Astrocyte of the spinal cord (primary cell): Measurements from ENCODE around the gene PRND.
"Not testable (repeated sequence)": the region's sequence is repeated elsewhere in the genome, so short reads cannot be mapped to it uniquely, and the experiment has no call there.

Experiments used
- DNase-seq: peaks from one replicate; pipeline ENCODE4 v3.0.0; 2011; ENCODE audit warnings: low read depth, low spot score
- H3K4me3 ChIP-seq: 2 replicates; pipeline ENCODE4 v1.5.1; 2011; ENCODE audit warnings: low read depth, mild to moderate bottlenecking, low read length, moderate library complexity
- CTCF ChIP-seq: IDR thresholded peaks from 2 replicates; pipeline ENCODE4 v1.5.1; 2012; ENCODE audit warnings: low read depth, mild to moderate bottlenecking, low read length, inconsistent platforms
- in situ Hi-C: cut with HindIII; loops from 2 replicates; pipeline ENCODE4 v1.10.0; 2017; ENCODE audit warnings: low sequenced_read_pairs

The PRND gene

GRCh38 chr20:4720977-4721349, 746 bp upstream of the PRND start:
- no peak overlapping the region for H3K4me3 ChIP-seq
- in situ Hi-C loops: no loop called here
- DNase-seq: no peak
- TF ChIP-seq CTCF: no peak

DNA sequence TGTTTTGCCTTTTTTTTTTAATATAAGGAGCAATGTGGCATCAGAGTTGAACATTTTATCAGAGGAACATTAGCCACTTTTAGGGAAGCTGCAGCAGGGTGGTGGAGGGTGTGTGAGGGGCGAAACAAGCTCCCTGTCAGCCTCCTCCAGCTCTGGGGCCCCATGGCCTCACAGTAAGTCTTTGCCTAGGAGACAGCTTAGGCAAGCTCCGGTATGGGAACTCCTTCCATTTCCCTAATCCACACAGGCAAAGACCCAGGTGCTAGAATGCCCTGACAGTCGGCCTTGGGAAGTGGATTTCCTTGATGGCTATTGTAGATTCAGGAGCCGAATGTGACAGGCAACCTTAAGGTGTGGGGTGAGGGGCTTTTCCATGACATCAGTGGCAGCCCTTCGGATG, 862 bp downstream of the PRND start:
- no peak for TF ChIP-seq CTCF
- no peak overlapping the region for H3K4me3 ChIP-seq
- in situ Hi-C loops: no loop called here
- no peak for DNase-seq

DNA sequence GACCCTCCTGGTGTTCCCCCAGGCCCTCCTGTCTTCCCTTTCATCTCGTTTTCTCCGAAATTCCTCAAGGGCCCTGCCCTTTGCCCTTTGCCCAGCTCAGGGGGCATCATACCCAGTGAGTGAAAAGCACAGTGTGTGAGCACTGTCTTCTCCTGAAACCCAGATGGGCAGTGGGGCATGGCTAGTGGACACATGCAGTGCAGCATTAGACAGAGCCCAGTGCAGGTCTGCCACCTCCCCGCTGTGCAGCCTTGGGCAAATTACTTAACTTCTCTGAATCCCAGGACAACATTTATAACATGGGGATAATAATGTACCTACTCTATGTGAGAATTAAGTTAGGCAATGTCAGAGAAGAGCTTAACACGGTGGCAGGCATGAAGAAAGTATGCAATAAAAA, 1.3 kb downstream of the PRND start:
- TF ChIP-seq CTCF: no peak
- no peak overlapping the region for H3K4me3 ChIP-seq
- in situ Hi-C loops: no loop called here
- DNase-seq: no peak

DNA sequence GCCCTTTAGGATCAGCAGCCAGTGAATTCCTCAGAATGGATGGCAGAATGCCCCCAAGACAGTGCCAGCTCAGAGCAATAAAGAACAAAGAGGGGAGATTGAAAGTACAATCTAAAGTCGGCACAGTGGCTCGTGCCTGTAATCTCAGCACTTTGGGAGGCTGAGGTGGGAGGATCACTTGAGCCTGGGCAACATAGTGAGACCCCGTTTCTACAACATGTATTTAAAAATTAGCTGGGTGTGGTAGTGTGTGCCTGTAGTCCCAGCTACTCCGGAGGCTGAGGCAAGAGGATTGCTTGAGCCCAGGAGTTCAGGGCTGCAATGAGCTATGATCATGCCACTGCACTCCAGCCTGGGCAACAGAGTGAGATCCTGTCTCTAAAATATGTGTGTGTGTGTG, 1.8 kb downstream of the PRND start:
- H3K4me3 ChIP-seq, in situ Hi-C loops, DNase-seq: not testable (repeated sequence)

GRCh38 chr20:4724459-4725262, 3.0 kb downstream of the PRND start:
- no peak overlapping the region for H3K4me3 ChIP-seq
- in situ Hi-C loops: no loop called here
- no peak for DNase-seq
- no peak for TF ChIP-seq CTCF

GRCh38 chr20:4725263-4725550, 3.5 kb downstream of the PRND start:
- H3K4me3 ChIP-seq: no peak overlapping the region
- TF ChIP-seq CTCF: no peak
- no peak for DNase-seq
- in situ Hi-C loops: no loop called here

GRCh38 chr20:4726710-4727397, 5.1 kb downstream of the PRND start:
- in situ Hi-C loops: no loop called here
- DNase-seq: peak; percentile 42
- no peak overlapping the region for H3K4me3 ChIP-seq
- TF ChIP-seq CTCF: no peak
